ENCODE data around the gene CHCHD10. TPM values are rescaled to one million over a fixed set of nuclear protein-coding genes. Genes with fewer than 3 reads are reported as not detected.

CHCHD10 gene
- total and polyA plus RNA-seq, 10 of the 15 experiments (the other 5 are each of a cell fraction or from before 2014, with no cell fraction given): 13.2 to 241 (median 128) TPM

DNA sequence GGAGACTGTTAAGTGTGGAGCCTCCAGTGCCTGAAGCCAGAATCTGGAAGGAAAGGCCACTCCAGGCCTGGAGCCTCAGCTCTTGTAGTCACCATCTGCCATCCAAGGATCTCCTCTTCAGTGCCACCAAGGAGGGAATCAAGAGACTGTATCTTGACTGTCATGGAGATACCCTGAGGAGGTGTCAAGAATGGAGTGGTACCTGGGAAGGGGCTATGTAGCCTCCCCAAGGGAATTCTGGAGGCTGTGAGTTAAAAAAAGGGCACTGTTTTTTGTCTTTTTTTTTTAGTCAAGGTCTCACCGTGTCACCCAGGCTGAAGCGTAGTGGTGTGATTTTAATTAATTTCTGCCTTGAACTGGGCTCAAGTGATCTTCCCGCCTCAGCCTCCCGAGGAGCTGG lies 8.2 kb downstream of the CHCHD10 start:
- WGBS (ENCODE audit: insufficient coverage, insufficient replicate concordance, low lambda C conversion rate, missing lambda C conversion rate): 83% methylated on average over 4 of the region's 4 CpGs
- ChIA-PET RAD21 (ENCODE audit: unreplicated experiment) (no interaction called here), CTCF (no interaction called here), SMC1A (ENCODE audit: uncharacterized antibody, unreplicated experiment) (no interaction called here), POLR2A (interaction anchor here (0.7 kb wide), 2 partner anchors 168 to 1901 kb away, joined by 3 read pairs; no protein-coding TSS in a partner anchor)
- intact Hi-C loops (cut with micrococcal nuclease; ENCODE audit: unreplicated experiment) (no loop called here), in situ Hi-C loops (cut with MboI) (no loop called here)
- Histone ChIP-seq H3K79me2 (ENCODE audit: control insufficient read depth, insufficient read depth, low read length) (0 out of 2 replicates have a peak, but pooled peaks cover 2% of the 10 kb centered on the region), H3K36me3 (ENCODE audit: control insufficient read depth in 2 of 2, insufficient read depth in 2 of 2, low read length in 1 of 2) (no peaks in the 10 kb centered on the region; a peak in 1 of 4 replicates), H2AFZ (ENCODE audit: control insufficient read depth, low read depth, low read length) (no peak overlapping the region), H3K4me2 (ENCODE audit: control insufficient read depth, insufficient read depth) (no peak overlapping the region), H3K4me1 (ENCODE audit: control insufficient read depth, insufficient read depth, low read length) (peaks cover 18% of the 10 kb centered on the region), H3K9me3 (replicated peaks; ENCODE audit: control insufficient read depth, insufficient read depth, low read length) (no peaks in the 10 kb centered on the region), H3K4me3 (no peak overlapping the region), H3K27me3 (replicated peaks in 1 of 2; ENCODE audit: control insufficient read depth in 2 of 2, insufficient read depth in 2 of 2, low read length in 1 of 2) (no peaks in the 10 kb centered on the region), H4K20me1 (ENCODE audit: control insufficient read depth, insufficient read depth) (no peaks in the 10 kb centered on the region; the same call in 1 of the 2 replicates), H3K9ac (ENCODE audit: control insufficient read depth, insufficient read depth, low read length) (no peak overlapping the region), H3K27ac (ENCODE audit: control insufficient read depth, insufficient read depth) (no peak overlapping the region)
- TF ChIP-seq, protein P1, sequence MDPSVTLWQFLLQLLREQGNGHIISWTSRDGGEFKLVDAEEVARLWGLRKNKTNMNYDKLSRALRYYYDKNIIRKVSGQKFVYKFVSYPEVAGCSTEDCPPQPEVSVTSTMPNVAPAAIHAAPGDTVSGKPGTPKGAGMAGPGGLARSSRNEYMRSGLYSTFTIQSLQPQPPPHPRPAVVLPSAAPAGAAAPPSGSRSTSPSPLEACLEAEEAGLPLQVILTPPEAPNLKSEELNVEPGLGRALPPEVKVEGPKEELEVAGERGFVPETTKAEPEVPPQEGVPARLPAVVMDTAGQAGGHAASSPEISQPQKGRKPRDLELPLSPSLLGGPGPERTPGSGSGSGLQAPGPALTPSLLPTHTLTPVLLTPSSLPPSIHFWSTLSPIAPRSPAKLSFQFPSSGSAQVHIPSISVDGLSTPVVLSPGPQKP (IDR thresholded peaks at IDR 0.05; ENCODE audit: low read depth, low read length): no peak
- TF ChIP-seq RFX5 (IDR thresholded peaks at IDR 0.05; ENCODE audit: low read depth, low read length) (no peak), STAT1 (conservative IDR thresholded peaks at IDR 0.05) (no peak), GATAD2B (conservative IDR thresholded peaks at IDR 0.05; ENCODE audit: low read depth) (no peak), FOS (IDR thresholded peaks at IDR 0.05; ENCODE audit: borderline replicate concordance, extremely low read depth, insufficient read length) (no peak), HCFC1 (IDR thresholded peaks at IDR 0.05; ENCODE audit: low read length) (no peak), JUNB (IDR thresholded peaks at IDR 0.05) (no peak), SMC3 (IDR thresholded peaks at IDR 0.05; ENCODE audit: borderline replicate concordance, low read length) (no peak), RAD51 (IDR thresholded peaks at IDR 0.05) (no peak), EED (IDR thresholded peaks at IDR 0.05; ENCODE audit: low read depth) (no peak), MXI1 (IDR thresholded peaks at IDR 0.05; ENCODE audit: low read depth, low read length) (no peak), SRF (IDR thresholded peaks at IDR 0.05; ENCODE audit: low read depth in 2 of 2, low read length in 2 of 2) (no peak), RB1 (IDR thresholded peaks at IDR 0.05; ENCODE audit: borderline replicate concordance) (no peak), EZH2 (IDR thresholded peaks at IDR 0.05; ENCODE audit: borderline replicate concordance, control insufficient read depth, low read depth, low read length) (no peak)
- TF ChIP-seq, protein P2, sequence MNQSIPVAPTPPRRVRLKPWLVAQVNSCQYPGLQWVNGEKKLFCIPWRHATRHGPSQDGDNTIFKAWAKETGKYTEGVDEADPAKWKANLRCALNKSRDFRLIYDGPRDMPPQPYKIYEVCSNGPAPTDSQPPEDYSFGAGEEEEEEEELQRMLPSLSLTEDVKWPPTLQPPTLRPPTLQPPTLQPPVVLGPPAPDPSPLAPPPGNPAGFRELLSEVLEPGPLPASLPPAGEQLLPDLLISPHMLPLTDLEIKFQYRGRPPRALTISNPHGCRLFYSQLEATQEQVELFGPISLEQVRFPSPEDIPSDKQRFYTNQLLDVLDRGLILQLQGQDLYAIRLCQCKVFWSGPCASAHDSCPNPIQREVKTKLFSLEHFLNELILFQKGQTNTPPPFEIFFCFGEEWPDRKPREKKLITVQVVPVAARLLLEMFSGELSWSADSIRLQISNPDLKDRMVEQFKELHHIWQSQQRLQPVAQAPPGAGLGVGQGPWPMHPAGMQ (IDR thresholded peaks at IDR 0.05; ENCODE audit: borderline replicate concordance): no peak
- TF ChIP-seq, protein P3, sequence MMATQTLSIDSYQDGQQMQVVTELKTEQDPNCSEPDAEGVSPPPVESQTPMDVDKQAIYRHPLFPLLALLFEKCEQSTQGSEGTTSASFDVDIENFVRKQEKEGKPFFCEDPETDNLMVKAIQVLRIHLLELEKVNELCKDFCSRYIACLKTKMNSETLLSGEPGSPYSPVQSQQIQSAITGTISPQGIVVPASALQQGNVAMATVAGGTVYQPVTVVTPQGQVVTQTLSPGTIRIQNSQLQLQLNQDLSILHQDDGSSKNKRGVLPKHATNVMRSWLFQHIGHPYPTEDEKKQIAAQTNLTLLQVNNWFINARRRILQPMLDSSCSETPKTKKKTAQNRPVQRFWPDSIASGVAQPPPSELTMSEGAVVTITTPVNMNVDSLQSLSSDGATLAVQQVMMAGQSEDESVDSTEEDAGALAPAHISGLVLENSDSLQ (IDR thresholded peaks at IDR 0.05): no peak
- ATAC-seq (no peak), DNase-seq (ENCODE audit: low read depth, low spot score) (no peak), FAIRE-seq (no peak)
- BruUV-seq (replicated peaks): no TSS peak

Measured in GM12878 (cell line).